GM06990 (cell line): ENCODE results near the gene MED4.
A peak's percentile ranks its signal among the peaks of the same experiment; 100 is the strongest.

ENCODE experiments used
- DNase-seq: peaks from one replicate; pipeline ENCODE4 v3.0.0-alpha.2; 2011; ENCODE audit not compliant: insufficient read length; ENCODE audit errors: extremely low read depth
- H3K27me3 ChIP-seq: replicated peaks from 2 replicates; pipeline ENCODE4 v1.6.0; 2011; ENCODE audit warnings: low read length; ENCODE audit not compliant: control insufficient read depth, insufficient read depth
- H3K36me3 ChIP-seq: 2 replicates; pipeline ENCODE4 v1.5.1; 2011; ENCODE audit warnings: low read length; ENCODE audit not compliant: control insufficient read depth, insufficient read depth
- H3K4me3 ChIP-seq: replicated peaks from 2 replicates; pipeline ENCODE4 v1.5.1; 2011; ENCODE audit warnings: low read depth, mild to moderate bottlenecking, control low read depth, low read length
- CTCF ChIP-seq: IDR thresholded peaks from 2 replicates; pipeline ENCODE4 v1.5.1; 2011; ENCODE audit warnings: low read length, control low read depth, mild to moderate bottlenecking, inconsistent platforms; ENCODE audit not compliant: insufficient read depth, poor library complexity, severe bottlenecking

The MED4 gene

GRCh38 chr13:48094404-48094780, 512 bp downstream of the MED4 start:
- no peak for DNase-seq
- Histone ChIP-seq H3K36me3 (no peaks in the 10 kb centered on the region), H3K27me3 (no peaks in the 10 kb centered on the region), H3K4me3 (peak overlapping the region; percentile 72)
- no peak for TF ChIP-seq CTCF

GRCh38 chr13:48093588-48093987, 1.3 kb downstream of the MED4 start:
- H3K27me3 ChIP-seq = no peaks in the 10 kb centered on the region
- H3K4me3 ChIP-seq = peak overlapping the region; percentile 72
- no peaks in the 10 kb centered on the region for H3K36me3 ChIP-seq
- no peak for DNase-seq
- no peak for TF ChIP-seq CTCF

GRCh38 chr13:48086272-48086671, 8.6 kb downstream of the MED4 start:
- Histone ChIP-seq H3K36me3 (no peaks in the 10 kb centered on the region; the same call in none of the 2 replicates), H3K4me3 (no peak overlapping the region), H3K27me3 (no peaks in the 10 kb centered on the region)
- no peak for DNase-seq
- TF ChIP-seq CTCF = no peak

GRCh38 chr13:48081739-48082138, 13.2 kb downstream of the MED4 start:
- no peak overlapping the region for H3K4me3 ChIP-seq
- no peak for TF ChIP-seq CTCF
- peaks cover 2% of the 10 kb centered on the region for H3K36me3 ChIP-seq
- no peaks in the 10 kb centered on the region for H3K27me3 ChIP-seq
- DNase-seq = no peak

GRCh38 chr13:48078251-48078656, 16.6 kb downstream of the MED4 start:
- H3K36me3 ChIP-seq = peaks cover 11% of the 10 kb centered on the region
- peak; percentile 62 for TF ChIP-seq CTCF
- no peaks in the 10 kb centered on the region for H3K27me3 ChIP-seq
- DNase-seq = peak; percentile 44
- no peak overlapping the region for H3K4me3 ChIP-seq

GRCh38 chr13:48074006-48074405, 20.9 kb downstream of the MED4 start:
- DNase-seq = no peak
- H3K4me3 ChIP-seq = no peak overlapping the region
- peaks cover 23% of the 10 kb centered on the region for H3K36me3 ChIP-seq
- TF ChIP-seq CTCF = no peak
- H3K27me3 ChIP-seq = no peaks in the 10 kb centered on the region
